Measurements from ENCODE around the gene SPSB3. TPM values are rescaled to one million over a fixed set of nuclear protein-coding genes. Genes with fewer than 3 reads are reported as not detected.

Gene SPSB3
- total and polyA plus RNA-seq, 9 of the 15 experiments (the other 6 are each of a cell fraction or from before 2014, with no cell fraction given): 0.39 to 37.4 (median 7.1) TPM

DNA sequence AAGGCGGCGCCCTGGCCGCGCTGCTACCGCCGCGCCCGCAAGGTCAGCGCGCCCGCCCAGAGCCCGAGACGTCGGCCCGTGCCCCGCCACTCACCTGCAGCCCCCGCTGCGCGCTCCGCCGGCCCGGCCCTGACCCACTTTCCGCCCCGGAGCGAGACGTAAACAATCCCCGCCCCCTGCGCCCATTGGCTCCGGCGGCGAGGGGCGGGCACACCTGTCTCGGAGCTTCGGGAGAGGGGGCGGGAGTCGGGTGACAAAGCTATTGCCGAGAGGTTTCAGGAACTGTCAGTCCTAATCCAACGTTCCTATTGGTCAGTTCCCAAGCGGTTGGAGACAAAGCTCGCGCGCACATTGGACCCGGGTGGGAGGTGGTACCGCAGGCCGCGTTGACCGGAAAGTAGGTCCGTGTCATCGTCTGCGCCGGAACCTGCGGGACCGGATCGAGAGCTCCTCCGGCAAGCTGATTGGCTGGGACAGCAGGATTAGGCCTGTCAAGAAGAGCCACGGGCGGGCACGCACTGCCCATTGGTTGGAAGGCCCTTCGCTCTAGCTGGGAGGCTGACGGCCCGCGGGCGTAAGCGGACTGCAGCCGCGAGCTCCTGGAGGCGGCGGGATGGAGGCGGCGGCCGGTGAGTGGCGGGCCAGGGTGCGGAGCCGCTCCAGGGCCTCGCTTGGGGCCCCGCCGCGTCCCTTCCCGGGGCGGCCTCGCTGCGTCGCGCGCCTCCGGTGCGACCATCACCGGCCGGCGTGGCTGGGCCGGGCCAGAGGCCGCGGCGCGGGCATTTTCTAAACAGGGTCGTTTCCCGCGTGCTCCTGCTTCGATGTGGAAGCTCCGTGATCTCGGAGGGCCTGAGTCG lies at the start of gene SPSB3, which contains the start of gene NUBP2 (continued):
- TF ChIP-seq JUND (IDR thresholded peaks at IDR 0.05; ENCODE audit: borderline replicate concordance, low read depth, low read length): 0 out of 2 replicates have a peak, but pooled peaks have one; percentile 47
- TF ChIP-seq JUND (tag; IDR thresholded peaks at IDR 0.05; ENCODE audit: borderline replicate concordance, low read depth, low read length): no peak; the same call in 2 of the 3 replicates
- TF ChIP-seq, protein P1, sequence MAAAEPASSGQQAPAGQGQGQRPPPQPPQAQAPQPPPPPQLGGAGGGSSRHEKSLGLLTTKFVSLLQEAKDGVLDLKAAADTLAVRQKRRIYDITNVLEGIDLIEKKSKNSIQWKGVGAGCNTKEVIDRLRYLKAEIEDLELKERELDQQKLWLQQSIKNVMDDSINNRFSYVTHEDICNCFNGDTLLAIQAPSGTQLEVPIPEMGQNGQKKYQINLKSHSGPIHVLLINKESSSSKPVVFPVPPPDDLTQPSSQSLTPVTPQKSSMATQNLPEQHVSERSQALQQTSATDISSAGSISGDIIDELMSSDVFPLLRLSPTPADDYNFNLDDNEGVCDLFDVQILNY (CRISPR knock-in tag; IDR thresholded peaks at IDR 0.05): no peak
- TF ChIP-seq ZNF699 (CRISPR knock-in tag; IDR thresholded peaks at IDR 0.05; ENCODE audit: insufficient replicate concordance): no peak
- TF ChIP-seq ZNF175 (CRISPR knock-in tag; IDR thresholded peaks at IDR 0.05; ENCODE audit: low read depth): no peak
- TF ChIP-seq PTRF (tag; IDR thresholded peaks at IDR 0.05): no peak
- TF ChIP-seq ZNF3 (CRISPR knock-in tag; IDR thresholded peaks at IDR 0.05): no peak
- TF ChIP-seq, protein P2, sequence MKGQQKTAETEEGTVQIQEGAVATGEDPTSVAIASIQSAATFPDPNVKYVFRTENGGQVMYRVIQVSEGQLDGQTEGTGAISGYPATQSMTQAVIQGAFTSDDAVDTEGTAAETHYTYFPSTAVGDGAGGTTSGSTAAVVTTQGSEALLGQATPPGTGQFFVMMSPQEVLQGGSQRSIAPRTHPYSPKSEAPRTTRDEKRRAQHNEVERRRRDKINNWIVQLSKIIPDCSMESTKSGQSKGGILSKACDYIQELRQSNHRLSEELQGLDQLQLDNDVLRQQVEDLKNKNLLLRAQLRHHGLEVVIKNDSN (CRISPR knock-in tag; IDR thresholded peaks at IDR 0.05): 0 out of 2 replicates have a peak, but pooled peaks have one; percentile 18
- TF ChIP-seq, protein P3, sequence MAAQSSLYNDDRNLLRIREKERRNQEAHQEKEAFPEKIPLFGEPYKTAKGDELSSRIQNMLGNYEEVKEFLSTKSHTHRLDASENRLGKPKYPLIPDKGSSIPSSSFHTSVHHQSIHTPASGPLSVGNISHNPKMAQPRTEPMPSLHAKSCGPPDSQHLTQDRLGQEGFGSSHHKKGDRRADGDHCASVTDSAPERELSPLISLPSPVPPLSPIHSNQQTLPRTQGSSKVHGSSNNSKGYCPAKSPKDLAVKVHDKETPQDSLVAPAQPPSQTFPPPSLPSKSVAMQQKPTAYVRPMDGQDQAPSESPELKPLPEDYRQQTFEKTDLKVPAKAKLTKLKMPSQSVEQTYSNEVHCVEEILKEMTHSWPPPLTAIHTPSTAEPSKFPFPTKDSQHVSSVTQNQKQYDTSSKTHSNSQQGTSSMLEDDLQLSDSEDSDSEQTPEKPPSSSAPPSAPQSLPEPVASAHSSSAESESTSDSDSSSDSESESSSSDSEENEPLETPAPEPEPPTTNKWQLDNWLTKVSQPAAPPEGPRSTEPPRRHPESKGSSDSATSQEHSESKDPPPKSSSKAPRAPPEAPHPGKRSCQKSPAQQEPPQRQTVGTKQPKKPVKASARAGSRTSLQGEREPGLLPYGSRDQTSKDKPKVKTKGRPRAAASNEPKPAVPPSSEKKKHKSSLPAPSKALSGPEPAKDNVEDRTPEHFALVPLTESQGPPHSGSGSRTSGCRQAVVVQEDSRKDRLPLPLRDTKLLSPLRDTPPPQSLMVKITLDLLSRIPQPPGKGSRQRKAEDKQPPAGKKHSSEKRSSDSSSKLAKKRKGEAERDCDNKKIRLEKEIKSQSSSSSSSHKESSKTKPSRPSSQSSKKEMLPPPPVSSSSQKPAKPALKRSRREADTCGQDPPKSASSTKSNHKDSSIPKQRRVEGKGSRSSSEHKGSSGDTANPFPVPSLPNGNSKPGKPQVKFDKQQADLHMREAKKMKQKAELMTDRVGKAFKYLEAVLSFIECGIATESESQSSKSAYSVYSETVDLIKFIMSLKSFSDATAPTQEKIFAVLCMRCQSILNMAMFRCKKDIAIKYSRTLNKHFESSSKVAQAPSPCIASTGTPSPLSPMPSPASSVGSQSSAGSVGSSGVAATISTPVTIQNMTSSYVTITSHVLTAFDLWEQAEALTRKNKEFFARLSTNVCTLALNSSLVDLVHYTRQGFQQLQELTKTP (IDR thresholded peaks at IDR 0.05; ENCODE audit: low read depth in 1 of 2, partially characterized antibody in 2 of 2): no peak
- TF ChIP-seq ZFPM2 (CRISPR knock-in tag; IDR thresholded peaks at IDR 0.05): no peak
- TF ChIP-seq ZBED1 (IDR thresholded peaks at IDR 0.05): no peak
- TF ChIP-seq SREBF1 (IDR thresholded peaks at IDR 0.05; ENCODE audit: borderline replicate concordance, low read depth, low read length): no peak
- 0 out of 2 replicates have a peak, but pooled peaks have one; percentile 9 for TF ChIP-seq CEBPG (CRISPR knock-in tag; IDR thresholded peaks at IDR 0.05)
- no peak for TF ChIP-seq CEBPG (tag; conservative IDR thresholded peaks at IDR 0.05 in 1 of 2, IDR thresholded peaks at IDR 0.05 in 1 of 2)
- TF ChIP-seq NEUROD1 (IDR thresholded peaks at IDR 0.05; ENCODE audit: borderline replicate concordance, low read depth, low read length, partially characterized antibody): peak; percentile 98
- TF ChIP-seq, protein P4, sequence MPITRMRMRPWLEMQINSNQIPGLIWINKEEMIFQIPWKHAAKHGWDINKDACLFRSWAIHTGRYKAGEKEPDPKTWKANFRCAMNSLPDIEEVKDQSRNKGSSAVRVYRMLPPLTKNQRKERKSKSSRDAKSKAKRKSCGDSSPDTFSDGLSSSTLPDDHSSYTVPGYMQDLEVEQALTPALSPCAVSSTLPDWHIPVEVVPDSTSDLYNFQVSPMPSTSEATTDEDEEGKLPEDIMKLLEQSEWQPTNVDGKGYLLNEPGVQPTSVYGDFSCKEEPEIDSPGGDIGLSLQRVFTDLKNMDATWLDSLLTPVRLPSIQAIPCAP (CRISPR knock-in tag; IDR thresholded peaks at IDR 0.05; ENCODE audit: borderline replicate concordance): no peak
- no peak for TF ChIP-seq HNRNPL (IDR thresholded peaks at IDR 0.05; ENCODE audit: low read depth, low read length)
- TF ChIP-seq ZNF79 (CRISPR knock-in tag; IDR thresholded peaks at IDR 0.05; ENCODE audit: low read depth): no peak
- no peak for TF ChIP-seq GABPB2 (CRISPR knock-in tag; conservative IDR thresholded peaks at IDR 0.05)
- TF ChIP-seq POLR3G (IDR thresholded peaks at IDR 0.05; ENCODE audit: extremely low read depth, insufficient read length, insufficient replicate concordance): no peak
- TF ChIP-seq PCBP1 (IDR thresholded peaks at IDR 0.05; ENCODE audit: low read depth, low read length, poor library complexity, severe bottlenecking): no peak

Data from K562 (cell line).